GM18873 (cell line): ENCODE results near the gene ZNF335.
"Not testable (repeated sequence)": the region's sequence is repeated elsewhere in the genome, so short reads cannot be mapped to it uniquely, and the experiment has no call there.

Experiments used
- ATAC-seq: cut with Tn5 transposase; IDR thresholded peaks from one replicate; pipeline ENCODE4 v1.9.1; 2021; ENCODE audit warnings: mild to moderate bottlenecking, moderate library complexity, moderate number of reproducible peaks; ENCODE audit not compliant: unreplicated experiment, low FRiP score

Gene ZNF335

DNA sequence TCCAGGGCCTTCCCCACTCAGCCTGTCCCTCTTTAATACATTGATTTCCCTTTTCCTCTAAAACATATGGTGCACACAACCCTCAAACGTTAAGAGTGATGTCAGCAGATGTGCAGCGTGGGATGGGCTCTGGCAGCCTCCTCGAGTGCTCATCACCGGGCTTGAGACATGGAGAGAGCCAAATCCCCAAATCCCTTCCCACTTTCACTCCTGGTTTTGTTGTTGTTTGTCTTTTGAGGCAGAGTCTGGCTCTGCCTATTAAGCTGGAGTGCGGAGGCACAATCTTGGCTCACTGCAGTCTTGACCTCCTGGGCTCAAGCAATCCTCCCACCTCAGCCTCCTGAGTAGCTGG lies 54.2 kb downstream of the ZNF335 start:
- no peak for ATAC-seq

DNA sequence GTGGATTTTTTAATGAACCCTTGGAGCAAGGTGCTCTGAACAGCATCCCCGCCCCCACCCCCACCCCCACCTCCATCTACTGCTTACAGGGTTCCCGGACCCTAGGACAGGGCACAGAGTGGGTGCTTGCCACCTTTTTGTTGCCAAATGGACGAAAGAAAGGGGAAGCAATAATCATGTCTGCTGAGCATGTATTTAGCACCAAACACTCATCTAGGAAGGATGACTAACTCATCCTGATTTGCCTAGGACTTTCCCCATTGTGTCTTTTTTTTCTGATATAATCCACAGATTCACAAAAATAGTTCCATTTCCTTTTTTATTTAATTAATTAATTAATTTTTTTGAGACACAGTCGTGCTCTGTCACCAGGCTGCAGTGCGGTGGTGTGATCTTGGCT lies 58.9 kb downstream of the ZNF335 start:
- no peak for ATAC-seq

DNA sequence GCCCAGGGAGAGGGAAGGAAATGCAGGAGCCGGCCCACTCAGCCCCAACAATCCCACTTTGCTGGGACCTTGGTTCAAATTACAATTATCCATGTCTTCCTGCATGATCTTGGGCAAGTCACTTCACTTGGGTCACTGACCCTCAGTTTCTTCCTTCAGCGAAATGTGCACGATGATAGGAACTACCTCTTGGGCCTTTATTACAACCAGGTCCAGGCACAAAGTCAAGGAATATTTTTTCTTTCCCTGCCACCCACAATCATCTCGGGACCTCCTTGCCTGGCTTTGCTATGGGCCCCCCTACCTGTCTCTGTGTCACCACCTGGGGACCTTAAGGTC lies 59.7 kb downstream of the ZNF335 start:
- no peak for ATAC-seq

DNA sequence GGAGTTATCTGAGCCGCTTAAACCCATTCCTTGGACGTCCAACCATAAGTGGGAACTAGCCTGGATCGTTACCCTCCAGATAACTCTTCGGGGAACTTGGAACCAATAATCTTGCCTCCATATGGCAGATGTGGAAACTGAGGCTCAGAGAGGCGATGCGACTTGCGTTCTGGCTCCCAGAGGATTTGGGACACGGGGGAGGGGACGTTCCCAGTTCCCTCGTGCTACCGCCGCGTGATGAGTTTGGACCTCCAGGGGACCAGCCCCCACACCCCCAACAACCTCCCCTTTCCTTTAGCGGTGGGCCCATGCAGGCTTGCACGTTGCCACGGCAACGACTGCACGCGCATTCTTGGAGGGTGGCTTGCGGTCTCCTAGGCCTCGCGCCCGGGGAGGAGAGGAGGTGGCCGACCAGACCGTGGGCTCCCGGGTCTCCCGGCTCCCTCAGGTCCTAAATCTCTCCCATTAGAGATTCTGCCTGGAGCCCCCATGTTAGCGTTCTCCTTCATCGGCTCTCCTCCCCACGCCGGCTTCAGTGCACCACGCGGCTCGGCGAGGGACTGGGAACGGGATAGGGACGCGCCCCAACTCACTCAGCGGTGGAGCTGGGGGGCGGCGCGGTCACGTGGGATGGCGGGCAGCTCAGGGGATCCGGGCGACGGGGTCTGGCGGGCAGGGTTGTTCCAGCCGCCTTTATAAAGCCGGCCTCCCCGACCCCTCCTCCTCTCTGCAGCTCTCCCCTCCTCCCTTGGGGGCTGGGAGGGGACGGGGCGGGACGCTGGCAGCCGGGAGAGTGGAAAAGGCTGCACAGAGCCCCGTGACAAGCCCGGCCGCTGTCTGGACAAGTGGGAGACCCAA lies 60.3 kb downstream of the ZNF335 start, which contains the start of gene PLTP:
Gene PLTP, minus strand, starts transcription at position 670 of the 858 bp plus-strand sequence. CDS start 703 bp downstream, outside the sequence.
- ATAC-seq = no peak

DNA sequence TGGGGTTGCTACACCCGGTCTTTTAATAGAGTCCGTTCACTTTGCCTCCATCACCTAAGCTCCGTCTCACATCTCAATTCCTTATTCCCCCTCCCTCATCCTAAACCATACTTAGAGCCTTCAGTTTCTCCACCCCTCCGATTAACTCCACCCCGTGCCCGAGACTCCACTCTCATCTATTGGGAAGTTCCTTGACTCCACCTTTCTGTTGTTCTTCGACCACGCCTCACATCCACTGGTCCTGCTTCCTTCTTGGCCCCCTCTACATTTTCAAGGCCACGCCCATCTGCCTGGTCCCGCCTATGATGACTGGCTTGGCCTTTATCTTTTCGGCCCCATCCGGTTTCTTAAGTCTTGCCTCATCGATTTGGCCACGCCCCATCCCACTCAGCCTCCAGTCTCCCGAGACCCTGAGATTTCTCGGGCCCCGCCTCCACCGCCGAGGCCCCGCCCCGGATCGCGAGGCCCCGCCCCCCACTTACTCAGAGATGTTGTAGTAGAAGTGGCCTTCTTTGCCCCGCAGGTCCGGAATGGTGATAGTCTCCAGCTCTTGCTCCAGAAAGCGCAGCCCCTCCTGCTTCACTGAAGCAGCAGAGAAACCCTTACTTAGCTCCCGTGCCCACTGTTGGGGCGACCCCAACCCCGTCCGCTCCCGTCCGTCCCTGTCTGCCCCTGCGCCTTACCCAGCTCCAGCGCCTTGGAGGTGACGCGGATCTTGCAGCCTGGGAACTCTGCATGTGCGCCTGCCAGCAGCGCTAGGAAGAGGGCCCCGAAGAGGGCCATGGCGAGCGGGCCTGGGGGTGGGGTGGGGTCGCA lies 61.1 kb downstream of the ZNF335 start:
- peak; percentile 88 for ATAC-seq

DNA sequence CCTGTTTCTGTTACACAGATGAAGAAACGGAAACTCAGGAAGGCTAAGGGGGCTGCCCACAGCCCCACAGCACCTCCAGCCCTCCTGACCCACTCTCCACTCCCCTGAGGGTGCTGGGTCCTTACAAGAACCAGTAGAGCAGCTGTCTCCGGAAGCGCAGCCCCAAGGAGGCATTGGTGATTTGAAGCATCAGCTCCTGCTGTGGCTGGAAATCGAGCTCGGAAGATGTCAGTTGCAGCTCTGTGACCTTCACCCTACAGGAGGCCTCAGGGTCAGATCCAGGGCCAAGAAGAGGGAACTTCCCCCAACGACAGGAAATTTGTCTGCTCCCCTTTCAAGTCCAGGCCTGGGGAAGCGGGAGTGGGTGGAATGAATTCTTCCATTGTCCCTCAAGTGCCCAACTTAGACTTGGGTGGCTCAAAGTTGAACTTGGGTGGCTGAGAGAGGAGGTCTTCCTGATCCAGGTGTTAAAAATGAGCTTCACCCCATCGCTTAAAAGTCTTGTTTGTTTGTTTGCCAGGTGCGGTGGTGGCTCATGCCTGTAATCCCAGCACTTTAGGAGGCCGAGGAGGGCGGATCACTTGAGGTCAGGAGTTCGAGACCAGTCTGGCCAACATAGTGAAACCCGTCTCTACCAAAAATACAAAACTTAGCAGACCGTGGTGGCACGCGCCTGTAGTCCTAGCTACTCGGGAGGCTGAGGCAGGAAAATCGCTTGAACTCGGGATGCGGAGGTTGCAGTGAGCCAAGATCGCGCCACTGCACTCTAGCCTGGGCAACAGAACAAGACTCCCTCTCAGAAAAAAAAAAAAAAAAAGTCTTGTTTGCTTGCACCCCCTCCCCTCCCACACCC lies 62.0 kb downstream of the ZNF335 start:
- ATAC-seq = no peak

DNA sequence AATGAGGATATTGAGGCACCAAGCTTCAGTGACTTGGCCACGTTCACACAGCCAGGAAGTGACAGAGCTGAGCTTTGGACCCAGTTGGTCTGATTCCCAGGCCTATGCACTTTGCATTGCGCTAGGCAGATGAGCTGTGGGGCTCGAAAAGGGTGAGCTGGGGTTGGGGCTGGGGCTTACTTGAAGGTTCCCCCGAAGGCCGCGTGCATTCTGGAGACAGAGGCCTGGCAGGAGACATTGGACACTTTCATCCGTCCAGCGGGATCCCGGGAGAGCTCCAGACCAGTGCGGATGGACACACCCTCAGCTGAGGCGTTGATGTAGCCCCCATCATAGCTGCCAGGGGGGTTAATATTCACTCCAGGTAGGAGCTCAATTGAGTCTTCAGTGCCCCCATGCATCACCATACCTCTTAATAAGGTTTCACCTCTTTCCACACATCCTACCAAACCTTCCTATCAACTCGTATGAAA lies 62.6 kb downstream of the ZNF335 start:
- no peak for ATAC-seq

DNA sequence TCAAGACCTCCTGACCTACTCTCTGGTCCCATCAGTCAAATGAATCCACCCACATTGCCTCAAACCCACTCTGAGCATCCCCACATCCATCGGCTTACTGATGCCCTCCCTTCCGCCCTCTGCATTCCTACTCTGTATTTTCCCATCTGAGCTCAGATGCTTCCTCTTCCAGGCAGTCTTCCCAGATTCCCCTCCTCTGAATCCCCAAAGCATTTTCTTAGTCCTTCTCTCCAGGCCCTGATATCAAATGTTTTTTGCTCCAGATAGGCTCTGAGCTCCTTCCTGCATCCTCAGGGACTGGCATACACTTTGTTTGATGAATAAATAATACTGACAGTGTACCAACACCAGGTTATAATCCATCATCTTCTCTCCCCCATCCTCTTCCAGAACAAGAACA lies 63.9 kb downstream of the ZNF335 start:
- no peak for ATAC-seq

DNA sequence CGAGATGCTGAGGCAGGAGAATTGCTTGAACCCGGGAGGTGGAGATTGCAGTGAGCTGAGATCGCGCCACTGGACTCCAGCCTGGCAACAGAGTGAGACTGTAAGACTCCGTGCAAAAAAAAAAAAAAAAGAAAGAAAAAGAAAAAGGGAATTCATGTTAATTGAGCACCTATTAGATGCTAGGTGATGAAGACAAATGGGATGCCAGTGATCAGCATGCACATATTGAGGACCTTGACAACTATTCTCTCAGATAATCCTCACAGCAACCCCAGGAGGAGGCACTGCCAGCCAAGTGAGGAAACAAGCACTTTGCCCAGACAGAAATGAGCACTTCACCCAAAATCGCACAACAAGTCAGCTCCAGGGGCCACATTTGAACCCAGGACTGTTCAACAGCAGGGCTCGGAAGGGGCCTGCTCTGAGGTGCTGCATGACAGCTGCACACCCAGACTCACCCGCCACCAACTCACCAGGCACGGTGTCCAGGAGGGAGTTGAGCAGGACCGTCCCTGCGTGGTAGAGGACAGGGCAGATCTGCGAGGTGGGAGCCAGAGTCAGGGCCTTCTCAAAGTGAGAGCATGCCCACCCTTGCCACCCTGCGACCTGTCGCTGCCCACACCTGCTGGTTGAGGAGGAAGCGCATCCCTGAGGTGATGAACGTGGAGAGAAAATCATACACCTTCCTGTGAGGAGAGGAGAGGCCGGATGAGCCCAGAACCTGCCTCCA lies 64.6 kb downstream of the ZNF335 start:
- ATAC-seq = no peak

DNA sequence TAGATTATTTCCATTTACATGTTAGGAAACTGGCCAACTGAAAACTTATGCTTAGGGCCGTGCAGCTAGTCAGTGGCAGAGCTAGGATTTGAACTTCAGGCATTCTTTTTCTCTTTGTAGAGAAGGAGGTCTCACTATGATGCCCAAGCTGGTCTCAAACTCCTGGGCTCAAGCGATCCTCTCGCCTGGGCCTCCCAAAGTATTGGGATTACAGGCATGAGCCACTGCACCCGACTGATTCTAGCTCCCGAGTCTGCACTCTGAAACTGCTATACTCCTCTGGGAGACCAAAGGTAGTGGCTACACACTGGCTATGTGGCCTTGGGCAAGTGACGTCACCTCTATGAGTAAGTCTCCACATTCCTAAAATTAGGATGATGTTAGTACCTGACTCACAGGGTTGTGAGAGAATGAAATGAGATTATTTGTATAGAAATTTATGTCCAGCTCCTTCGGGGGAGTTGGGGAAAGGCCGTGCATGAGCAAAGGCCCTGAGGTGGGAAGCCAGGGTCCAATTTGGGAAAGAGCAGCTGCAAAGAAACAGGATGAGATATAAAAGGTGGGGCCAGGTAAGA lies 66.4 kb downstream of the ZNF335 start:
- no peak for ATAC-seq

DNA sequence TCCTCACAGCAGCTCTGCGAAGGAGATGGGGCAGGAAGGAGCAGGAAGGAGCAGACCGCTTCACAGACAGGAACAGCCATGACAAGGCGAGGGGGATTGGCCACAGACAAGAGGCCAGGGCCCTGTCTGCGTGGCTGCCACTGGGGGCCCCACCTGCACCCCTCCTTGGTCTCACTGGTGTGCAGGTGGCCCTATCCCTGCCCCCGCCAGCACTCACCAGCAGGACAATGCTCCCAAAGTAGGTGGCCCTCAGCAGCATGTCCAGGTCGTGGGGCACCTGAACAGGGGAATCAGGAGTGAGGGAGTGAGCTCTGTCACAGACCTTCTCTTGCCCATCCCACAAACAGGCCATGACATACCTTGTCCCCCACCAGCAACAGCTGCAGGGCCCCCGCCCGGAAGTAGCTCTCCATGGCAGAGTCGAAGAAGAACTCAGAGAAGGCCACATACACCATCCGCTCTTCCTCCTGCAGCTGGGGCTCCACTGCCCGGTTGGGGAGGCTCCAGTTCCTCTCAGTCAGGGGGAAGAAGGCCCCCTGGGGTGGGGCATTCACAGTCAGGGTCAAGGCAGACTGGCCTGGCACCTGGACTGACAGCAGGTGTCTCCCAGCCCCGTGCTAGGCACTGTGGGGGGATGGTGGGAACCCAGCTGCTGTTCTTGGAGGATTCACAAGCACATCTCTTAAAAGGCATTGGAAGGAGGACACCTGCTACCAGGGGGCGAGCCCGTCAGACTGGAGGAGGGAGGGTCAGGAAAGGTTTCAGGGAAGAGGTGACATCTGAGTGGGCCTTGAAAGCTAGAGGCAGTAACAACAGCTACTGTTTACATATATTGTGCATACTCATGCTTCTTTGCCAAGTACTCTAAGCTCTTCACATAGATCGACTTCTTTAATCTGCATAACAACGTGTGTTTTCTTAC lies 67.2 kb downstream of the ZNF335 start:
- no peak for ATAC-seq

DNA sequence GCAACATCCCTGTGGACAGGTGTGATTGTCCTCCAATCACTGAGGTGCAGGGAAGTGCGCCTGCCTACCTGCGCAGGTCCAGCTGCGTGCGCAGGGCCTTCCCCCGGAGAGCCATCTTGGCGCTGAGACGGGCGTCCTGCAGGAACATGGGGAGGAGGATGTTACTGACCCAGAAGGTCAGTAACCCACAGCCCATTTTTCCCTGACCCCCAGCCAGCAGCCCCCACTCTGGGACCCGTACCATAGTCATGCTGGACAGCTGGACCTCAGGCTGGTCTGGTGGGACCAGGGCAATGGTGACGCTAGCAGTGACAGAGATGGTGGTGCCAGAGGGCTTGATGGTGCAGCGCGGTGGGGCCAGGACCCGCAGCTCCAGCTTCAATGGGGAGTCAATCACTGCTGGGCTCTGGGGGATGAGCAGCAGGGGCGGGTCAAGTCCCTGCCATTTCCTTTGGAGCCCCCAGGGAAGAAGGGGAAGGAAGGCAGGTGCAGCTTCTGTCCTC lies 69.8 kb downstream of the ZNF335 start:
- no peak for ATAC-seq

DNA sequence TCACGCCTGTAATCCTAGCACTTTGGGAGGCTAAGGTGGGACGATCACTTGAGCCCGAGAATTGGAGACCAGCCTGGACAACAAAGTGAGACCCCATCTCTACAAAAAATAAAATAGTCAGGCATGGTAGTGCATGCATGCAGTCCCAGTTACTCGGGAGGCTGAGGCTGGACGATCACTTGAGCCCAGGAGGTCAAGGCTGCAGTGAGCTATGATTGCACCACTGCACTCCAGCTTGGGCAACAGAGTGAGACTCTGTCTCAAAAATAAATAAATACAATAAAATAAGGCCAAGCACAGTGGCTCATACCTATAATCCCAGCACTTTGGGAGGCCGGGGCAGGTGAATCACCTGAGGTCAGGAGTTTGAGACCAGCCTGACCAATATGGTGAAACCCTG lies 70.7 kb downstream of the ZNF335 start:
- ATAC-seq = not testable (repeated sequence)

DNA sequence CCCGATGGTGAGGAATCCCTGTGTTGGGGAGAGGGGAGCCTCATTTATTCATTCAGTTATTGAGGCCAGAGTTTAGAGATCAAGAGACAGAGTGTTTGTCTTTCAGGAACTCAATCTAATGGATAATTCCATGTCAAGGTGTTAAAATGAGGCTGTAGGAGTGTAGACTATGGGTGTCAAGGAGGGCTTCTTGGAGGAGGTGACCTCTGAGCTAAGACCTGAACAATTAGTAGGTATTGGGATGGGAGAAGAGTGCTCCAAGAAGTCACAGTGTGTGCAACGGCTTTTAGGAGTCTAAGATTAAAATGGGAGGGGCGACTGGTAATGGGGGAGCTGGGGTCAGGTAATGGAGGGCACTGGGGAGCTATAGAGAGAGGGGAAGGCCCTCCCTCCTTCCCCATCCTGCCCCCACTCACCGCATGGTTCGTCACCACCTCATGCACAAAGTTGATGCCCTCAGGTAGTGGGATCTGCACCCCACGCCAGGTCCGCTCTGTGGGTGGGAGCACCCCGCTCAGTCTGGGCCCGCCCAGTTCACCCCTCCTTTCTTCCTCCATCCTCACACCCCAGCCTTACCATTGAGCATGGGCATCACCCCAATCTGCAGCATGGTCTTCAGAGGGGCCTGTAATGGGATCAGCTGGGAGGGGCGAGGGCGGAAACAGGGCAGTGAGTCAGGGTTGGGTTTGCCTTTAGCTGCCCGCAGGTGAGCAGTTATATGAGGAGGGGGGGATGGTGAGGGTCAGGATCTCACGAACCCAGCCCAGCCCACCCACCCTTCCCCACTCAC lies 72.8 kb downstream of the ZNF335 start:
- no peak for ATAC-seq
